ENCODE data around the gene SPOUT1. TPM values are rescaled to one million over a fixed set of nuclear protein-coding genes. Genes with fewer than 3 reads are reported as not detected.

Gene SPOUT1
- total and polyA plus RNA-seq, 2 of the 13 experiments (the other 11 are each of a cell fraction or from before 2014, with no cell fraction given), result 39.0 to 45.8 TPM

DNA sequence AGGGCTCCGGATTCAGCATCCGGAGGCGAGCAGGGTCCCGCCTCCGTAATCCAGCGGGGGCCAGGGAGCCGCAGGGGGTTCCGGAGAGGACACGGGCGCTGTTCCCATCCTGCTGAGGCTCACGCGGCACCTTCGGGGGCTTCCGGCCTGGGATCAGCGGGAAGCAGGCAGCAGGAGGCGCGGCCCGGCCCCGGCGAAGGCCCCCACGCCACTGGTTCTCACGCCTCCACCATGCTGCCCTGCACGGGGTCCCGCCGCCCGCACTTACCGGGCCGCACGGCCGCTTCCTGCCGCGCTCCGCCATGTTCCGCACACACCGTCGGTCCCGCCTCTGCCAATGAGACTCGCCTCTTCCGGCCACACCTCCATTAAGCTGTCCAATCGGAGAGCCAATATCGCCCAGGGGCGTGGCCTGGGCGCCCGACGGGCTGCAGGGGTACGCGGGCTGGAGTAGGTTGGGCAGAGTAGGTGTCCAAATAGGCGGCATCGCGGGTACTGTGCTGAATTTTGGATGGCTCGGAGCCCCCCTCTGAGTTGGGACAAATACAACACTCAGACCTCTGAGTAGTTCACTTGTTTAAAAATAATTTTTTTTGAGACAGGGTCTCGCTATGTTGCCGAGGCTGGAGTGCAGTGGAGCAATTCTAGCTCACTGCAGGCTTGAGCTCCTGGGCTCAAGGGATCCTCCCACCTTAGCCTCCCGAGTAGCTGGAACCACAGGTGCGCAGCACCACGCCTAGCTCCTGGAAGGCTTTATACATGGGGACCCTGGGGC lies at the start of gene SPOUT1 (continued):
- TF ChIP-seq ZNF589 (CRISPR knock-in tag; conservative IDR thresholded peaks at IDR 0.05) (0 out of 2 replicates have a peak, but pooled peaks have one; percentile 70), ZNF670 (CRISPR knock-in tag; IDR thresholded peaks at IDR 0.05; ENCODE audit: borderline replicate concordance) (no peak), ZNF296 (CRISPR knock-in tag; conservative IDR thresholded peaks at IDR 0.05) (no peak), RXRA (CRISPR knock-in tag; IDR thresholded peaks at IDR 0.05) (peak; percentile 41; the same call in 1 of the 2 replicates), TBX2 (CRISPR knock-in tag; IDR thresholded peaks at IDR 0.05; ENCODE audit: borderline replicate concordance) (peak; percentile 64), ZNF660 (CRISPR knock-in tag; IDR thresholded peaks at IDR 0.05; ENCODE audit: borderline replicate concordance, low read depth) (no peak), ARNT2 (CRISPR knock-in tag; IDR thresholded peaks at IDR 0.05; ENCODE audit: low read depth) (peak; percentile 92), ZNF121 (CRISPR knock-in tag; IDR thresholded peaks at IDR 0.05) (no peak), ZNF841 (CRISPR knock-in tag; IDR thresholded peaks at IDR 0.05; ENCODE audit: borderline replicate concordance) (no peak), SUZ12 (IDR thresholded peaks at IDR 0.05; ENCODE audit: low read depth, low read length) (no peak), ZNF44 (CRISPR knock-in tag; IDR thresholded peaks at IDR 0.05) (no peak), FOXK2 (IDR thresholded peaks at IDR 0.05) (no peak), LBX2 (CRISPR knock-in tag; IDR thresholded peaks at IDR 0.05; ENCODE audit: borderline replicate concordance) (no peak; the same call in 1 of the 2 replicates), ZFP36L1 (CRISPR knock-in tag; IDR thresholded peaks at IDR 0.05) (no peak), RXRB (CRISPR knock-in tag; IDR thresholded peaks at IDR 0.05; ENCODE audit: borderline replicate concordance) (peak; percentile 49; the same call in 1 of the 2 replicates), ZNF709 (CRISPR knock-in tag; IDR thresholded peaks at IDR 0.05) (peak; percentile 85; the same call in 1 of the 2 replicates), FOXA3 (CRISPR knock-in tag; IDR thresholded peaks at IDR 0.05) (peak; percentile 57), MAF1 (CRISPR knock-in tag; IDR thresholded peaks at IDR 0.05; ENCODE audit: borderline replicate concordance) (no peak), PCBP1 (IDR thresholded peaks at IDR 0.05; ENCODE audit: borderline replicate concordance, low read depth, low read length) (no peak), TFE3 (CRISPR knock-in tag; IDR thresholded peaks at IDR 0.05) (peak; percentile 50; the same call in 1 of the 2 replicates), SALL1 (CRISPR knock-in tag; IDR thresholded peaks at IDR 0.05) (peak; percentile 58), ZNF598 (CRISPR knock-in tag; IDR thresholded peaks at IDR 0.05; ENCODE audit: borderline replicate concordance) (no peak), NFIB (CRISPR knock-in tag; IDR thresholded peaks at IDR 0.05; ENCODE audit: borderline replicate concordance) (no peak), ZNF354B (CRISPR knock-in tag; IDR thresholded peaks at IDR 0.05) (no peak)
- TF ChIP-seq, protein P1, sequence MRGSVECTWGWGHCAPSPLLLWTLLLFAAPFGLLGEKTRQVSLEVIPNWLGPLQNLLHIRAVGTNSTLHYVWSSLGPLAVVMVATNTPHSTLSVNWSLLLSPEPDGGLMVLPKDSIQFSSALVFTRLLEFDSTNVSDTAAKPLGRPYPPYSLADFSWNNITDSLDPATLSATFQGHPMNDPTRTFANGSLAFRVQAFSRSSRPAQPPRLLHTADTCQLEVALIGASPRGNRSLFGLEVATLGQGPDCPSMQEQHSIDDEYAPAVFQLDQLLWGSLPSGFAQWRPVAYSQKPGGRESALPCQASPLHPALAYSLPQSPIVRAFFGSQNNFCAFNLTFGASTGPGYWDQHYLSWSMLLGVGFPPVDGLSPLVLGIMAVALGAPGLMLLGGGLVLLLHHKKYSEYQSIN (CRISPR knock-in tag; IDR thresholded peaks at IDR 0.05; ENCODE audit: borderline replicate concordance), result no peak
- TF ChIP-seq, protein P2, sequence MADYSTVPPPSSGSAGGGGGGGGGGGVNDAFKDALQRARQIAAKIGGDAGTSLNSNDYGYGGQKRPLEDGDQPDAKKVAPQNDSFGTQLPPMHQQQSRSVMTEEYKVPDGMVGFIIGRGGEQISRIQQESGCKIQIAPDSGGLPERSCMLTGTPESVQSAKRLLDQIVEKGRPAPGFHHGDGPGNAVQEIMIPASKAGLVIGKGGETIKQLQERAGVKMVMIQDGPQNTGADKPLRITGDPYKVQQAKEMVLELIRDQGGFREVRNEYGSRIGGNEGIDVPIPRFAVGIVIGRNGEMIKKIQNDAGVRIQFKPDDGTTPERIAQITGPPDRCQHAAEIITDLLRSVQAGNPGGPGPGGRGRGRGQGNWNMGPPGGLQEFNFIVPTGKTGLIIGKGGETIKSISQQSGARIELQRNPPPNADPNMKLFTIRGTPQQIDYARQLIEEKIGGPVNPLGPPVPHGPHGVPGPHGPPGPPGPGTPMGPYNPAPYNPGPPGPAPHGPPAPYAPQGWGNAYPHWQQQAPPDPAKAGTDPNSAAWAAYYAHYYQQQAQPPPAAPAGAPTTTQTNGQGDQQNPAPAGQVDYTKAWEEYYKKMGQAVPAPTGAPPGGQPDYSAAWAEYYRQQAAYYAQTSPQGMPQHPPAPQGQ (CRISPR knock-in tag; IDR thresholded peaks at IDR 0.05; ENCODE audit: borderline replicate concordance), result peak; percentile 7; the same call in 1 of the 2 replicates
